HCT116 (cell line): ENCODE results near the gene SHISA4. TPM values are rescaled to one million over a fixed set of nuclear protein-coding genes. Genes with fewer than 3 reads are reported as not detected.

Experiments
- ATAC-seq: fragments of 200-7000 bp; cut with Tn5 transposase; 2 replicates; pipeline ENCODE4 v1.9.1; 2020; ENCODE audit warnings: mild to moderate bottlenecking, moderate library complexity
- BruUV-seq: library from RNA; stranded (reverse); fragments of 400-500 nt; replicated peaks from 2 replicates; lab custom pipeline; 2021; lab: Mats Ljungman, UMichigan
- CTCF ChIA-PET: fragments of 300-600 bp; sonication (Branson Sonifier 250); formaldehyde crosslinking; loops from one replicate; lab custom pipeline; 2021; ENCODE audit warnings: antibody characterized with exemption; lab: Charles Lee
- POLR2A ChIA-PET: fragments of 300-600, 350-600 bp; sonication (Branson Sonifier 250); formaldehyde crosslinking; loops from one replicate; lab custom pipeline; 2021; ENCODE audit warnings: antibody characterized with exemption; lab: Charles Lee
- RAD21 ChIA-PET, 2 experiments: fragments of 300-600 bp; sonication (Branson Sonifier 250); formaldehyde crosslinking; loops; one replicate each; lab custom pipeline; 2023; ENCODE audit warnings: low total read pairs in 2 of 2; ENCODE audit not compliant: uncharacterized antibody in 2 of 2, unreplicated experiment in 2 of 2, low non-redundant PET in 1 of 2; lab: Charles Lee
- DNase-seq: peaks from one replicate; pipeline ENCODE4 v3.0.0-alpha.2; 2010; ENCODE audit warnings: low read depth, low spot score
- H2AFZ ChIP-seq: fragments of 200-600 bp; shearing (Covaris generic), sonication (generic); 2 replicates; pipeline ENCODE4 v1.6.1; 2017; ENCODE audit warnings: low read depth, mixed run types, mixed read lengths, antibody characterized with exemption, low read length; ENCODE audit not compliant: poor library complexity, severe bottlenecking
- H3K27ac ChIP-seq: 2 replicates; pipeline ENCODE4 v1.5.1; 2012; ENCODE audit warnings: low read depth, low read length
- H3K27me3 ChIP-seq: fragments of 200-600 bp; sonication (generic); 2 replicates; pipeline ENCODE4 v1.6.1; 2016; ENCODE audit warnings: mixed run types, low read length, mixed read lengths; ENCODE audit not compliant: insufficient read depth
- H3K36me3 ChIP-seq, 2 experiments: fragments of 200-500 bp in 1 of 2; fragments of 200-600 bp in 1 of 2; sonication (Bioruptor generic) in 1 of 2; sonication (generic) in 1 of 2; 2 replicates each; pipeline versions ENCODE4 v1.5.1 to v1.6.1; 2014 to 2016; ENCODE audit warnings: low read length in 2 of 2, inconsistent platforms in 1 of 2, mixed read lengths in 1 of 2, mixed run types in 1 of 2; ENCODE audit not compliant: insufficient read depth in 2 of 2, control insufficient read depth in 1 of 2
- H3K4me1 ChIP-seq, 2 experiments: fragments of 200-600 bp in 1 of 2; sonication (generic) in 1 of 2; 2 replicates each; pipeline versions ENCODE4 v1.5.1 to v1.6.1; 2012 to 2017; ENCODE audit warnings: low read length in 2 of 2, inconsistent platforms in 1 of 2, mild to moderate bottlenecking in 1 of 2, mixed read lengths in 1 of 2, mixed run types in 1 of 2, moderate library complexity in 1 of 2; ENCODE audit not compliant: insufficient read depth in 2 of 2, control insufficient read depth in 1 of 2
- H3K4me2 ChIP-seq: fragments of 200-600 bp; sonication (generic); 2 replicates; pipeline ENCODE4 v1.6.1; 2017; ENCODE audit warnings: mixed run types, low read length, mixed read lengths
- H3K4me3 ChIP-seq, 2 experiments: fragments of 200-600 bp in 1 of 2; sonication (generic) in 1 of 2; replicated peaks in 1 of 2; 2 replicates each; pipeline ENCODE4 v1.5.1; 2011 to 2016; ENCODE audit warnings: low read length in 2 of 2, control low read depth in 1 of 2, low read depth in 1 of 2, mild to moderate bottlenecking in 1 of 2, mixed read lengths in 1 of 2, mixed run types in 1 of 2
- H3K79me2 ChIP-seq: fragments of 200-600 bp; sonication (generic); 2 replicates; pipeline ENCODE4 v1.6.1; 2017; ENCODE audit warnings: mild to moderate bottlenecking, mixed run types, low read length, moderate library complexity, mixed read lengths; ENCODE audit not compliant: insufficient read depth
- H3K9ac ChIP-seq: fragments of 200-600 bp; sonication (generic); 2 replicates; pipeline ENCODE4 v1.6.1; 2016; ENCODE audit warnings: low read length, mixed read lengths
- H3K9me2 ChIP-seq: fragments of 200-600 bp; sonication (generic), shearing (Covaris generic); 2 replicates; pipeline ENCODE4 v1.6.1; 2017; ENCODE audit warnings: mixed run types, mild to moderate bottlenecking, moderate library complexity; ENCODE audit not compliant: insufficient read depth
- H3K9me3 ChIP-seq, 2 experiments: fragments of 200-500 bp in 1 of 2; fragments of 200-600 bp in 1 of 2; sonication (Bioruptor generic) in 1 of 2; sonication (generic) in 1 of 2; 2 replicates each; pipeline ENCODE4 v1.6.1; 2014 to 2017; ENCODE audit warnings: low read length in 2 of 2, mixed read lengths in 2 of 2, inconsistent platforms in 1 of 2, low read depth in 1 of 2, mild to moderate bottlenecking in 1 of 2, mixed run types in 1 of 2, moderate library complexity in 1 of 2; ENCODE audit not compliant: control insufficient read depth in 1 of 2, insufficient read depth in 1 of 2
- H4K20me1 ChIP-seq: fragments of 200-600 bp; sonication (generic), shearing (Covaris generic); 2 replicates; pipeline ENCODE4 v1.6.1; 2017; ENCODE audit warnings: mixed run types, mild to moderate bottlenecking, moderate library complexity; ENCODE audit not compliant: insufficient read depth
- CBX3 ChIP-seq: IDR thresholded peaks from 2 replicates; pipeline ENCODE4 v1.6.1; 2012; ENCODE audit warnings: low read depth
- CEBPB ChIP-seq: IDR thresholded peaks from 2 replicates; pipeline ENCODE4 v1.6.1; 2012; ENCODE audit warnings: low read depth
- EGR1 ChIP-seq: IDR thresholded peaks from 2 replicates; pipeline ENCODE4 v1.6.1; 2012; ENCODE audit warnings: low read depth
- ELF1 ChIP-seq: IDR thresholded peaks from 2 replicates; pipeline ENCODE4 v1.6.1; 2012; ENCODE audit warnings: low read depth, borderline replicate concordance
- EZH2 ChIP-seq: fragments of 200-600 bp; sonication (generic); IDR thresholded peaks from 2 replicates; pipeline ENCODE4 v1.6.1; 2017; ENCODE audit warnings: antibody characterized with exemption, mixed run types
- EZH2phosphoT487 ChIP-seq: fragments of 200-600 bp; IDR thresholded peaks from 2 replicates; pipeline ENCODE4 v1.6.1; 2018; ENCODE audit warnings: antibody characterized with exemption, borderline replicate concordance
- FOSL1 ChIP-seq: IDR thresholded peaks from 2 replicates; pipeline ENCODE4 v1.6.1; 2012; ENCODE audit warnings: low read depth
- JUND ChIP-seq: IDR thresholded peaks from 2 replicates; pipeline ENCODE4 v1.6.1; 2012
- POLR2AphosphoS5 ChIP-seq: IDR thresholded peaks from 2 replicates; pipeline ENCODE4 v1.6.1; 2011; ENCODE audit warnings: mild to moderate bottlenecking, low read depth, low read length, moderate library complexity
- SIN3A ChIP-seq: IDR thresholded peaks from 2 replicates; pipeline ENCODE4 v1.6.1; 2012; ENCODE audit warnings: low read depth
- TCF7L2 ChIP-seq: IDR thresholded peaks from 2 replicates; pipeline ENCODE4 v1.7.0; 2011; ENCODE audit warnings: borderline replicate concordance, inconsistent platforms; ENCODE audit not compliant: insufficient read depth, insufficient read length; ENCODE audit errors: extremely low read depth
- YY1 ChIP-seq: IDR thresholded peaks from 2 replicates; pipeline ENCODE4 v1.6.1; 2011; ENCODE audit warnings: low read length, low read depth, moderate library complexity, mild to moderate bottlenecking; ENCODE audit not compliant: insufficient replicate concordance; ENCODE audit errors: extremely low read depth
- ZFX ChIP-seq: fragments of 450-650 bp; IDR thresholded peaks from 2 replicates; pipeline ENCODE4 v1.6.1; 2017
- ZNF274 ChIP-seq: fragments of 200-500 bp; sonication (Bioruptor generic); IDR thresholded peaks from 2 replicates; pipeline ENCODE4 v1.6.1; 2014; ENCODE audit warnings: mild to moderate bottlenecking, low read depth, low read length, inconsistent platforms
- intact Hi-C: fragments of 100-400 bp; cut with micrococcal nuclease; formaldehyde crosslinking; loops from 2 replicates; pipeline ENCODE4 v1.10.0; 2022
- total RNA-seq: library from RNA; stranded (reverse); gene quantifications from one replicate; pipeline ENCODE4 v1.2.1, GENCODE V29; 2021; ENCODE audit not compliant: unreplicated experiment
- TF ChIP-seq, protein P1 (sequence below): IDR thresholded peaks from 2 replicates; pipeline ENCODE4 v1.6.1; 2012
- TF ChIP-seq, protein P2 (sequence below): IDR thresholded peaks from 2 replicates; pipeline ENCODE4 v1.6.1; 2012; ENCODE audit warnings: low read depth
- TF ChIP-seq, protein P3 (sequence below): IDR thresholded peaks from 2 replicates; pipeline ENCODE4 v1.6.1; 2011; ENCODE audit warnings: mild to moderate bottlenecking, low read length, moderate library complexity; ENCODE audit not compliant: insufficient replicate concordance; ENCODE audit errors: extremely low read depth
- TF ChIP-seq, protein P4 (sequence below): IDR thresholded peaks from 2 replicates; pipeline ENCODE4 v1.6.1; 2012

SHISA4 gene
- total RNA-seq, 1 experiment from 2014 or later, result 15.2 TPM

DNA sequence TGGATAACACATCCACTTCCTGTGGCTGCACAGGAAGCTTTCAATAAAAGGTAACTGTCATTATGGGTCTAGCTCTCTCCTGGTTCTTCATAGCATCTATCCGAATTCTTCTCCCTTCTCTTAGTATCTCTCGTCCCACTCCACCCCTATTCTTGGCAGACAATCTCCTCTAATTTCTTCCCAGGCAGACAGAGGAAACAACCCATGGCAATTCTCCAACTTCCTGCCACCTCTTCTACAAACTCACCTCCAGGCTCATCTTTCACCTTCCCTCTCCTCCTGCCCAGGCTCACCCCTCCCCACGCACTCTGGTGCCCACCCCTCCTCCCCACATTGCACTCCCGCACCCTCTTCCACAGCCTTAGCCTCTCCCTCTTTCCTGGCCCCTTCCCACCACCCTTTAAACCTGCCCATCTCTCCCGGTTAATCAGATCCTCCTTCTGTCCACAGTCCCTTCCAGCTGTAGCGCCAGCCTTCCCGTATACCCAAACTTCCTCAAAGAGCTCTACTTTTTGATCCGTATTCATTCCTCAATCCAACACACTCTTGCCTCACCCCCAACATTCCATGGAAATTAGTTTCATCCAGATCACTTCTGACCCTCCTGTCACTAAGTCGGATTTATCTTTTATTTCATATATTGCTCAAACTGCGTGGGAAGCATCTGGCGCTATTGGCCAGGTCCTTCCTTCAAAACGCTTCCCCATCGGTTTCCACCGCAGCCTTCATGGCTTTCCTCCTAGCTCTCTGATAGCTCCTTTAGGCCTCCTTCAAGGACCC, 25.9 kb downstream of the SHISA4 start:
- Histone ChIP-seq H3K4me3 (no peak overlapping the region), H3K27ac (no peak overlapping the region), H3K9ac (no peak overlapping the region), H3K27me3 (no peaks in the 10 kb centered on the region), H3K36me3 (no peaks in the 10 kb centered on the region), H3K79me2 (no peaks in the 10 kb centered on the region), H3K9me2 (no peaks in the 10 kb centered on the region), H3K4me1 (peaks cover 5 to 14% of the 10 kb centered on the region in 2 experiments; a peak in 3 of 4 replicates), H4K20me1 (no peaks in the 10 kb centered on the region), H3K4me2 (no peak overlapping the region), H3K9me3 (no peaks in the 10 kb centered on the region), H2AFZ (no peak overlapping the region)
- RAD21 ChIA-PET, result no interaction called here
- DNase-seq, result no peak
- ATAC-seq, result no peak
- CTCF ChIA-PET, result interaction anchor here (0.8 kb wide), 1 partner anchor 19 kb away, joined by 3 read pairs; no protein-coding TSS in a partner anchor
- POLR2A ChIA-PET, result no interaction called here
- no peak for TF ChIP-seq CEBPB
- TF ChIP-seq YY1, result no peak
- no peak for TF ChIP-seq CBX3
- TF ChIP-seq JUND, result no peak
- TF ChIP-seq ELF1, result no peak
- TF ChIP-seq, protein P1, sequence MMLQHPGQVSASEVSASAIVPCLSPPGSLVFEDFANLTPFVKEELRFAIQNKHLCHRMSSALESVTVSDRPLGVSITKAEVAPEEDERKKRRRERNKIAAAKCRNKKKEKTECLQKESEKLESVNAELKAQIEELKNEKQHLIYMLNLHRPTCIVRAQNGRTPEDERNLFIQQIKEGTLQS, result no peak
- no peak for TF ChIP-seq EZH2
- no peak for TF ChIP-seq EZH2phosphoT487
- TF ChIP-seq, protein P2, sequence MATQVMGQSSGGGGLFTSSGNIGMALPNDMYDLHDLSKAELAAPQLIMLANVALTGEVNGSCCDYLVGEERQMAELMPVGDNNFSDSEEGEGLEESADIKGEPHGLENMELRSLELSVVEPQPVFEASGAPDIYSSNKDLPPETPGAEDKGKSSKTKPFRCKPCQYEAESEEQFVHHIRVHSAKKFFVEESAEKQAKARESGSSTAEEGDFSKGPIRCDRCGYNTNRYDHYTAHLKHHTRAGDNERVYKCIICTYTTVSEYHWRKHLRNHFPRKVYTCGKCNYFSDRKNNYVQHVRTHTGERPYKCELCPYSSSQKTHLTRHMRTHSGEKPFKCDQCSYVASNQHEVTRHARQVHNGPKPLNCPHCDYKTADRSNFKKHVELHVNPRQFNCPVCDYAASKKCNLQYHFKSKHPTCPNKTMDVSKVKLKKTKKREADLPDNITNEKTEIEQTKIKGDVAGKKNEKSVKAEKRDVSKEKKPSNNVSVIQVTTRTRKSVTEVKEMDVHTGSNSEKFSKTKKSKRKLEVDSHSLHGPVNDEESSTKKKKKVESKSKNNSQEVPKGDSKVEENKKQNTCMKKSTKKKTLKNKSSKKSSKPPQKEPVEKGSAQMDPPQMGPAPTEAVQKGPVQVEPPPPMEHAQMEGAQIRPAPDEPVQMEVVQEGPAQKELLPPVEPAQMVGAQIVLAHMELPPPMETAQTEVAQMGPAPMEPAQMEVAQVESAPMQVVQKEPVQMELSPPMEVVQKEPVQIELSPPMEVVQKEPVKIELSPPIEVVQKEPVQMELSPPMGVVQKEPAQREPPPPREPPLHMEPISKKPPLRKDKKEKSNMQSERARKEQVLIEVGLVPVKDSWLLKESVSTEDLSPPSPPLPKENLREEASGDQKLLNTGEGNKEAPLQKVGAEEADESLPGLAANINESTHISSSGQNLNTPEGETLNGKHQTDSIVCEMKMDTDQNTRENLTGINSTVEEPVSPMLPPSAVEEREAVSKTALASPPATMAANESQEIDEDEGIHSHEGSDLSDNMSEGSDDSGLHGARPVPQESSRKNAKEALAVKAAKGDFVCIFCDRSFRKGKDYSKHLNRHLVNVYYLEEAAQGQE, result no peak
- TF ChIP-seq TCF7L2, result no peak
- no peak for TF ChIP-seq POLR2AphosphoS5
- no peak for TF ChIP-seq ZNF274
- TF ChIP-seq, protein P3, sequence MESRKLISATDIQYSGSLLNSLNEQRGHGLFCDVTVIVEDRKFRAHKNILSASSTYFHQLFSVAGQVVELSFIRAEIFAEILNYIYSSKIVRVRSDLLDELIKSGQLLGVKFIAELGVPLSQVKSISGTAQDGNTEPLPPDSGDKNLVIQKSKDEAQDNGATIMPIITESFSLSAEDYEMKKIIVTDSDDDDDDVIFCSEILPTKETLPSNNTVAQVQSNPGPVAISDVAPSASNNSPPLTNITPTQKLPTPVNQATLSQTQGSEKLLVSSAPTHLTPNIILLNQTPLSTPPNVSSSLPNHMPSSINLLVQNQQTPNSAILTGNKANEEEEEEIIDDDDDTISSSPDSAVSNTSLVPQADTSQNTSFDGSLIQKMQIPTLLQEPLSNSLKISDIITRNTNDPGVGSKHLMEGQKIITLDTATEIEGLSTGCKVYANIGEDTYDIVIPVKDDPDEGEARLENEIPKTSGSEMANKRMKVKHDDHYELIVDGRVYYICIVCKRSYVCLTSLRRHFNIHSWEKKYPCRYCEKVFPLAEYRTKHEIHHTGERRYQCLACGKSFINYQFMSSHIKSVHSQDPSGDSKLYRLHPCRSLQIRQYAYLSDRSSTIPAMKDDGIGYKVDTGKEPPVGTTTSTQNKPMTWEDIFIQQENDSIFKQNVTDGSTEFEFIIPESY, result no peak
- TF ChIP-seq EGR1, result no peak
- TF ChIP-seq, protein P4, sequence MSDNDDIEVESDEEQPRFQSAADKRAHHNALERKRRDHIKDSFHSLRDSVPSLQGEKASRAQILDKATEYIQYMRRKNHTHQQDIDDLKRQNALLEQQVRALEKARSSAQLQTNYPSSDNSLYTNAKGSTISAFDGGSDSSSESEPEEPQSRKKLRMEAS, result no peak
- TF ChIP-seq ZFX, result no peak
- TF ChIP-seq FOSL1, result no peak
- TF ChIP-seq SIN3A, result no peak
- no TSS peak for BruUV-seq
- intact Hi-C loops, result no loop called here
